K562 (cell line): Measurements from ENCODE around the gene ATP5PB. TPM values are rescaled to one million over a fixed set of nuclear protein-coding genes. Genes with fewer than 3 reads are reported as not detected.

Experiments
- ATAC-seq: fragments of 200-7000 bp; cut with Tn5 transposase; 3 replicates; pipeline ENCODE4 v1.9.1; 2020; ENCODE audit warnings: moderate library complexity
- BruUV-seq: library from RNA; stranded (reverse); fragments of 400-500 nt; replicated peaks from 2 replicates; lab custom pipeline; 2021; lab: Mats Ljungman, UMichigan
- CTCF ChIA-PET: fragments of 300-600 bp; formaldehyde crosslinking; extraction: SDS; loops from one replicate; lab custom pipeline; 2021; ENCODE audit warnings: low intra/inter-chr PET ratio; lab: Yijun Ruan, JAX
- POLR2A ChIA-PET: fragments of 300-600, 350-650 bp; sonication (Branson Sonifier 250); formaldehyde crosslinking; extraction: SDS; loops from one replicate; lab custom pipeline; 2021; ENCODE audit warnings: antibody characterized with exemption, inconsistent platforms; lab: Yijun Ruan, JAX
- DNase-seq, 4 experiments: peaks; one replicate each; pipeline versions ENCODE4 v3.0.0 to v3.0.0-alpha.2; 2011 to 2018; ENCODE audit warnings: low spot score in 3 of 4, mixed read lengths in 3 of 4; ENCODE audit errors: extremely low read depth in 1 of 4
- FAIRE-seq: peaks from 2 replicates; lab custom pipeline; 2011; peaks lifted over from hg19 to GRCh38; lab: Jason Lieb, UNC
- H2AFZ ChIP-seq: 2 replicates; pipeline ENCODE4 v1.6.0; 2011; ENCODE audit warnings: low read depth, low read length, control low read depth, inconsistent platforms
- H3K27ac ChIP-seq: fragments of 200-600 bp; 3 replicates; pipeline ENCODE4 v1.8.0; 2011; ENCODE audit warnings: low read depth, mild to moderate bottlenecking, control low read depth, inconsistent platforms, low read length, moderate library complexity, mixed read lengths; ENCODE audit errors: extremely low read depth
- H3K27me3 ChIP-seq, 2 experiments: fragments of 300-600 bp in 1 of 2; 2 replicates in 1 of 2; 3 replicates in 1 of 2; pipeline versions ENCODE4 v1.6.0 to v1.8.0; 2011; ENCODE audit warnings: inconsistent platforms in 2 of 2, low read length in 2 of 2, mild to moderate bottlenecking in 1 of 2, mixed read lengths in 1 of 2, moderate library complexity in 1 of 2; ENCODE audit not compliant: control insufficient read depth in 2 of 2, insufficient read depth in 2 of 2
- H3K36me3 ChIP-seq: fragments of 300-600 bp; 3 replicates; pipeline ENCODE4 v1.8.0; 2011; ENCODE audit warnings: mild to moderate bottlenecking, low read length, inconsistent platforms; ENCODE audit not compliant: control insufficient read depth, insufficient read depth
- H3K4me1 ChIP-seq, 2 experiments: fragments of 200-600 bp in 1 of 2; replicated peaks in 1 of 2; 2 replicates in 1 of 2; 3 replicates in 1 of 2; pipeline versions ENCODE4 v1.5.1 to v1.8.0; 2011; ENCODE audit warnings: inconsistent platforms in 2 of 2, low read length in 2 of 2, mild to moderate bottlenecking in 1 of 2, mixed read lengths in 1 of 2, moderate library complexity in 1 of 2; ENCODE audit not compliant: control insufficient read depth in 2 of 2, insufficient read depth in 2 of 2
- H3K4me2 ChIP-seq: 2 replicates; pipeline ENCODE4 v1.6.1; 2011; ENCODE audit warnings: low read length, control low read depth, inconsistent platforms, mixed read lengths; ENCODE audit not compliant: insufficient read depth
- H3K4me3 ChIP-seq: fragments of 200-600 bp; sonication (generic), shearing (Covaris generic); 2 replicates; pipeline ENCODE4 v1.5.1; 2016; ENCODE audit warnings: control low read depth, inconsistent platforms
- H3K79me2 ChIP-seq: fragments of 200-600 bp; 3 replicates; pipeline ENCODE4 v1.8.0; 2011; ENCODE audit warnings: low read length, inconsistent platforms; ENCODE audit not compliant: control insufficient read depth, insufficient read depth
- H3K9ac ChIP-seq, 2 experiments: 2 replicates each; pipeline versions ENCODE4 v1.6.0 to v1.6.1; 2011; ENCODE audit warnings: low read depth in 2 of 2, low read length in 2 of 2, control low read depth in 1 of 2, inconsistent platforms in 1 of 2, mild to moderate bottlenecking in 1 of 2, mixed read lengths in 1 of 2; ENCODE audit not compliant: insufficient read depth in 1 of 2
- H3K9me1 ChIP-seq: one replicate; pipeline ENCODE4 v1.6.0; 2011; ENCODE audit warnings: inconsistent platforms, mild to moderate bottlenecking, low read length, moderate library complexity; ENCODE audit not compliant: control insufficient read depth, insufficient read depth
- H3K9me3 ChIP-seq: replicated peaks from 2 replicates; pipeline ENCODE4 v1.5.1; 2011; ENCODE audit warnings: low read depth, low read length, inconsistent platforms; ENCODE audit not compliant: control insufficient read depth, insufficient read depth
- H4K20me1 ChIP-seq: replicated peaks from 2 replicates; pipeline ENCODE4 v1.6.1; 2011; ENCODE audit warnings: low read length, inconsistent platforms, mixed read lengths; ENCODE audit not compliant: control insufficient read depth, insufficient read depth
- HDGF ChIP-seq: fragments of 450-650 bp; IDR thresholded peaks from 2 replicates; pipeline ENCODE4 v1.6.1; 2016
- LEF1 ChIP-seq: fragments of 450-650 bp; IDR thresholded peaks from 2 replicates; pipeline ENCODE4 v1.6.1; 2016; ENCODE audit warnings: mild to moderate bottlenecking
- MED1 ChIP-seq: sonication (generic); formaldehyde crosslinking; IDR thresholded peaks from 2 replicates; pipeline ENCODE4 v1.8.1; 2023; ENCODE audit warnings: missing genetic modification reagents, borderline replicate concordance
- NEUROD1 ChIP-seq: fragments of 150-350 bp; IDR thresholded peaks from 2 replicates; pipeline ENCODE4 v1.6.1; 2014; ENCODE audit warnings: borderline replicate concordance, low read length, low read depth; ENCODE audit not compliant: partially characterized antibody
- NFATC3 ChIP-seq: fragments of 450-650 bp; IDR thresholded peaks from 2 replicates; pipeline ENCODE4 v1.6.1; 2017; ENCODE audit warnings: mild to moderate bottlenecking
- NFE2 ChIP-seq: IDR thresholded peaks from 2 replicates; pipeline ENCODE4 v1.6.1; 2014; ENCODE audit warnings: antibody characterized with exemption, low read depth
- PTRF ChIP-seq: fragments of 450-650 bp; IDR thresholded peaks from 2 replicates; pipeline ENCODE4 v1.6.1; 2016; ENCODE audit warnings: mild to moderate bottlenecking, missing genetic modification characterization, missing compliant biosample characterization
- SP2 ChIP-seq: IDR thresholded peaks from 2 replicates; pipeline ENCODE4 v1.6.1; 2011; ENCODE audit warnings: mild to moderate bottlenecking, low read depth, low read length, moderate library complexity; ENCODE audit not compliant: poor library complexity, severe bottlenecking; ENCODE audit errors: extremely low read depth
- TAL1 ChIP-seq: fragments of 450-650 bp; IDR thresholded peaks from 2 replicates; pipeline ENCODE4 v1.6.1; 2016; ENCODE audit warnings: mild to moderate bottlenecking
- ZNF668 ChIP-seq: fragments of 250-450 bp; sonication (Bioruptor Pico); IDR thresholded peaks from 2 replicates; pipeline ENCODE4 v1.8.0; 2022; ENCODE audit warnings: mild to moderate bottlenecking, inconsistent platforms
- WGBS: fragments of 100-300 bp; shearing (Covaris generic); methylation state at CpG from one replicate; pipeline ENCODE4 v1.1.6; 2016; ENCODE audit warnings: low coverage, mixed read lengths; ENCODE audit not compliant: insufficient coverage; ENCODE audit errors: missing lambda C conversion rate; 5-methylcytosine and 5-hydroxymethylcytosine counted together
- in situ Hi-C: fragments of 300-500 bp; cut with MboI; formaldehyde crosslinking; loops from 4 replicates; pipeline ENCODE4 v1.15.0; 2018; ENCODE audit warnings: inconsistent platforms, mixed read lengths
- intact Hi-C: fragments of 100-400 bp; cut with micrococcal nuclease; formaldehyde crosslinking; loops from 2 replicates; pipeline ENCODE4 v1.14.2; 2022
- polyA plus RNA-seq, 8 experiments: library from polyadenylated mRNA; depleted of rRNA in 4 of 8; stranded (reverse) in 5 of 8; unstranded in 3 of 8; fragments of >200 nt; fragmentation: Nextera tagmentation in 2 of 8; fragmentation: Illumina TruSeq in 1 of 8; extraction: Ambion mirVana in 2 of 8; extraction: Trizol in 1 of 8; gene quantifications; 2 replicates each; pipeline versions ENCODE4 v1.2.1 to v1.2.3, GENCODE V29; 2011 to 2014; ENCODE audit warnings: inconsistent platforms in 1 of 8, missing spikeins in 1 of 8
- total RNA-seq, 7 experiments: library from RNA; depleted of rRNA in 6 of 7; stranded (reverse); fragments of >200 nt in 6 of 7; fragmentation: Illumina TruSeq in 2 of 7; extraction: Trizol in 2 of 7; gene quantifications; 2 replicates each; pipeline versions ENCODE4 v1.2.1 to v1.2.3, GENCODE V29; 2011 to 2021; ENCODE audit warnings: low replicate concordance in 1 of 7
- TF ChIP-seq, protein P1 (sequence below): fragments of 250-450 bp; sonication (Bioruptor Pico); IDR thresholded peaks from 2 replicates; pipeline ENCODE4 v1.8.0; 2022; ENCODE audit warnings: inconsistent platforms, mild to moderate bottlenecking, moderate library complexity, borderline replicate concordance
- TF ChIP-seq, protein P2 (sequence below): fragments of 250-450 bp; sonication (Bioruptor Pico); IDR thresholded peaks from 2 replicates; pipeline ENCODE4 v1.4.0; 2020; ENCODE audit warnings: mild to moderate bottlenecking

Gene ATP5PB
- total and polyA plus RNA-seq, 9 of the 15 experiments (the other 6 are each of a cell fraction or from before 2014, with no cell fraction given), result 651 to 2,735 (median 1,061) TPM

DNA sequence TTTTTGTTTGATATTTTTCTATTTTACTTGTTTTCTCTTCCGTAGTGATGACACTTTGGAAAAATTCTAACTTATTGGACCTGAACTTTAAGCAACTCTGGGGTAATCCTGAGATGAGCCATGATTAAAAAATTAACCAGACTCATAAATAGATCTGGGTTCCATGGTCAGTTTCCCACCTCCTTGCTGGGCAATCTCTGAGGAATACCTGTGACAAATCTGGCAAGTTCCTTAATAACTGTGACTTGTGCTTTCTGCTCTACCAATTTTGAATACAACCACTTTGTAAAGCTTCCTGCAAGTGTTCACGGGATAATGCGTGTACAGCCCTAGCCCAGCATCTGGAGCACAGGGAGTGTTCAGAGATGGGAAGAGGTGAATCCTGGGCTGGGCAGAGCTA lies 25.0 kb upstream of the ATP5PB start:
- H3K4me3 ChIP-seq, result no peak overlapping the region
- in situ Hi-C loops, result no loop called here
- no peak overlapping the region for H3K27ac ChIP-seq
- intact Hi-C loops, result no loop called here
- no peak for DNase-seq
- TF ChIP-seq LEF1 (no peak), MED1 (CRISPR knock-in tag) (no peak), TAL1 (no peak), NFE2 (no peak), NFATC3 (no peak), ZNF668 (CRISPR knock-in tag) (no peak)
- H3K9me1 ChIP-seq, result no peaks in the 10 kb centered on the region
- H3K4me1 ChIP-seq, result no peaks in the 10 kb centered on the region
- FAIRE-seq, result no peak
- no peaks in the 10 kb centered on the region for H3K79me2 ChIP-seq
- H3K9me3 ChIP-seq, result no peaks in the 10 kb centered on the region
- BruUV-seq, result no TSS peak
- H3K9ac ChIP-seq, result no peak overlapping the region
- H3K4me2 ChIP-seq, result no peak overlapping the region
- WGBS, result 6% methylated on average over 3 of the region's 3 CpGs
- H4K20me1 ChIP-seq, result no peaks in the 10 kb centered on the region
- CTCF ChIA-PET, result no interaction called here
- peaks cover 30 to 38% of the 10 kb centered on the region in 2 experiments for H3K27me3 ChIP-seq
- H3K36me3 ChIP-seq, result no peaks in the 10 kb centered on the region
- POLR2A ChIA-PET, result interaction anchor here (1.1 to 1.4 kb wide), 2 partner anchors 13 to 18 kb away, joined by 3 to 4 read pairs; no protein-coding TSS in a partner anchor
- ATAC-seq, result no peak
- H2AFZ ChIP-seq, result no peak overlapping the region

DNA sequence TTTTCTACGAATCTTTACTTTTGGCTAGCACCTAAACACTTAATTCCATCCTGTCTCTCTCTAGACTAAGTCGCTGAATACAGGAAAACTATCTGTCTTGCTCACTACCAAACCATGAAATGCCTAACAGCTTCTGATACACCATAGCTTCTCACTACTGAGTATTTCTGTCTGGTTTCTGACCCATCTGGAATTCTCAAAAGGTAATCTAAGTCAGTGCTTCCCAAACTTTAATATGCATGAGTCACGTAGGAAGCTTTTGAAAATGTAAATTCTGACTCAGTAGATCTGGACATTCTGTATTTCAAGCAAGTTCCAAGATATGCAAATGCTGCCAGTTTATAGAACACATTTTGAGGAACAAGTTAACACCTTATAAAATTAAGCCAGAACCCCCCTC lies 12.5 kb upstream of the ATP5PB start:
- intact Hi-C loops (loop anchor here (5.0 kb wide), 1 partner anchor 214 kb away; no protein-coding TSS in a partner anchor), in situ Hi-C loops (no loop called here)
- Histone ChIP-seq H3K4me1 (peaks cover 0 to 8% of the 10 kb centered on the region in 2 experiments; a peak in 3 of 5 replicates), H3K27me3 (no peaks in the 10 kb centered on the region), H3K9me3 (no peaks in the 10 kb centered on the region), H3K27ac (no peak overlapping the region), H3K79me2 (no peaks in the 10 kb centered on the region), H4K20me1 (no peaks in the 10 kb centered on the region), H3K9me1 (no peaks in the 10 kb centered on the region), H3K36me3 (peaks cover 45% of the 10 kb centered on the region), H3K4me2 (no peak overlapping the region), H2AFZ (no peak overlapping the region), H3K4me3 (no peak overlapping the region), H3K9ac (no peak overlapping the region)
- WGBS, result 42% methylated on average over 3 of the region's 3 CpGs
- no peak for ATAC-seq
- CTCF ChIA-PET, result no interaction called here
- TF ChIP-seq, protein P1, sequence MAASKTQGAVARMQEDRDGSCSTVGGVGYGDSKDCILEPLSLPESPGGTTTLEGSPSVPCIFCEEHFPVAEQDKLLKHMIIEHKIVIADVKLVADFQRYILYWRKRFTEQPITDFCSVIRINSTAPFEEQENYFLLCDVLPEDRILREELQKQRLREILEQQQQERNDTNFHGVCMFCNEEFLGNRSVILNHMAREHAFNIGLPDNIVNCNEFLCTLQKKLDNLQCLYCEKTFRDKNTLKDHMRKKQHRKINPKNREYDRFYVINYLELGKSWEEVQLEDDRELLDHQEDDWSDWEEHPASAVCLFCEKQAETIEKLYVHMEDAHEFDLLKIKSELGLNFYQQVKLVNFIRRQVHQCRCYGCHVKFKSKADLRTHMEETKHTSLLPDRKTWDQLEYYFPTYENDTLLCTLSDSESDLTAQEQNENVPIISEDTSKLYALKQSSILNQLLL (CRISPR knock-in tag), result no peak
- TF ChIP-seq NEUROD1 (no peak), PTRF (tag) (no peak), HDGF (no peak), SP2 (no peak)
- TF ChIP-seq, protein P2, sequence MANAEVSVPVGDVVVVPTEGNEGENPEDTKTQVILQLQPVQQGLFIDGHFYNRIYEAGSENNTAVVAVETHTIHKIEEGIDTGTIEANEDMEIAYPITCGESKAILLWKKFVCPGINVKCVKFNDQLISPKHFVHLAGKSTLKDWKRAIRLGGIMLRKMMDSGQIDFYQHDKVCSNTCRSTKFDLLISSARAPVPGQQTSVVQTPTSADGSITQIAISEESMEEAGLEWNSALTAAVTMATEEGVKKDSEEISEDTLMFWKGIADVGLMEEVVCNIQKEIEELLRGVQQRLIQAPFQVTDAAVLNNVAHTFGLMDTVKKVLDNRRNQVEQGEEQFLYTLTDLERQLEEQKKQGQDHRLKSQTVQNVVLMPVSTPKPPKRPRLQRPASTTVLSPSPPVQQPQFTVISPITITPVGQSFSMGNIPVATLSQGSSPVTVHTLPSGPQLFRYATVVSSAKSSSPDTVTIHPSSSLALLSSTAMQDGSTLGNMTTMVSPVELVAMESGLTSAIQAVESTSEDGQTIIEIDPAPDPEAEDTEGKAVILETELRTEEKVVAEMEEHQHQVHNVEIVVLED (CRISPR knock-in tag), result no peak
- DNase-seq, result no peak
- no TSS peak for BruUV-seq
- FAIRE-seq, result no peak
- POLR2A ChIA-PET, result interaction anchor here (0.9 to 5.1 kb wide), 3 partner anchors 12 to 15 kb away, joined by 4 to 40 read pairs (median 4); partner anchors contain the start of genes ATP5PB and WDR77
